KMS-11 (cell line): ENCODE results near the gene POLDIP2.
"Not testable (repeated sequence)": the region's sequence is repeated elsewhere in the genome, so short reads cannot be mapped to it uniquely, and the experiment has no call there.

Experiments used
- H2AFZ ChIP-seq: fragments of 200-600 bp; sonication (generic); 2 replicates; pipeline ENCODE4 v1.6.1; 2016; ENCODE audit warnings: antibody characterized with exemption, mixed run types, low read depth
- H3K27ac ChIP-seq: fragments of 200-600 bp; sonication (generic); 2 replicates; pipeline ENCODE4 v1.6.1; 2016; ENCODE audit warnings: mild to moderate bottlenecking, mixed run types
- H3K27me3 ChIP-seq: fragments of 200-600 bp; sonication (generic); 2 replicates; pipeline ENCODE4 v1.6.1; 2017; ENCODE audit warnings: mild to moderate bottlenecking, low read depth, mixed run types, moderate library complexity; ENCODE audit not compliant: insufficient read depth
- H3K36me3 ChIP-seq: fragments of 200-600 bp; sonication (generic); 2 replicates; pipeline ENCODE4 v1.6.1; 2017; ENCODE audit warnings: mild to moderate bottlenecking, mixed run types; ENCODE audit not compliant: insufficient read depth
- H3K4me1 ChIP-seq: fragments of 200-600 bp; sonication (generic); 2 replicates; pipeline ENCODE4 v1.6.1; 2016; ENCODE audit warnings: mild to moderate bottlenecking, low read depth, mixed run types; ENCODE audit not compliant: poor library complexity, severe bottlenecking
- H3K4me2 ChIP-seq: fragments of 200-600 bp; sonication (generic); 2 replicates; pipeline ENCODE4 v1.7.0; 2016; ENCODE audit warnings: mild to moderate bottlenecking, mixed run types
- H3K4me3 ChIP-seq: fragments of 200-600 bp; sonication (generic); IDR thresholded peaks from 2 replicates; pipeline ENCODE4 v1.6.1; 2017; ENCODE audit warnings: low read depth, low read length, mixed read lengths; ENCODE audit not compliant: insufficient read depth
- H3K79me2 ChIP-seq: fragments of 200-600 bp; sonication (generic); 2 replicates; pipeline ENCODE4 v1.6.1; 2016; ENCODE audit warnings: low read depth, mixed run types; ENCODE audit not compliant: insufficient read depth
- H3K9ac ChIP-seq: fragments of 200-600 bp; sonication (generic); 2 replicates; pipeline ENCODE4 v1.6.1; 2016; ENCODE audit warnings: mild to moderate bottlenecking, mixed run types
- H4K20me1 ChIP-seq: fragments of 200-600 bp; sonication (generic); 2 replicates; pipeline ENCODE4 v1.6.1; 2016; ENCODE audit warnings: mild to moderate bottlenecking, mixed run types; ENCODE audit not compliant: insufficient read depth
- TF ChIP-seq, protein P1 (sequence below): fragments of 200-600 bp; sonication (generic); conservative IDR thresholded peaks from 2 replicates; pipeline ENCODE4 v1.6.1; 2017; ENCODE audit warnings: low read depth, mild to moderate bottlenecking, antibody characterized with exemption, low read length, moderate library complexity, mixed read lengths

POLDIP2 gene

GRCh38 chr17:28342313-28342712 is 15.0 kb downstream of the POLDIP2 start:
- Histone ChIP-seq H3K9ac (no peak overlapping the region), H2AFZ (no peak overlapping the region), H3K27me3 (no peaks in the 10 kb centered on the region), H3K4me3 (no peak overlapping the region), H3K4me2 (no peak overlapping the region), H3K4me1 (no peaks in the 10 kb centered on the region), H3K79me2 (no peaks in the 10 kb centered on the region), H3K36me3 (no peaks in the 10 kb centered on the region; the same call in 1 of the 2 replicates), H3K27ac (no peak overlapping the region), H4K20me1 (no peaks in the 10 kb centered on the region)
- TF ChIP-seq, protein P1, sequence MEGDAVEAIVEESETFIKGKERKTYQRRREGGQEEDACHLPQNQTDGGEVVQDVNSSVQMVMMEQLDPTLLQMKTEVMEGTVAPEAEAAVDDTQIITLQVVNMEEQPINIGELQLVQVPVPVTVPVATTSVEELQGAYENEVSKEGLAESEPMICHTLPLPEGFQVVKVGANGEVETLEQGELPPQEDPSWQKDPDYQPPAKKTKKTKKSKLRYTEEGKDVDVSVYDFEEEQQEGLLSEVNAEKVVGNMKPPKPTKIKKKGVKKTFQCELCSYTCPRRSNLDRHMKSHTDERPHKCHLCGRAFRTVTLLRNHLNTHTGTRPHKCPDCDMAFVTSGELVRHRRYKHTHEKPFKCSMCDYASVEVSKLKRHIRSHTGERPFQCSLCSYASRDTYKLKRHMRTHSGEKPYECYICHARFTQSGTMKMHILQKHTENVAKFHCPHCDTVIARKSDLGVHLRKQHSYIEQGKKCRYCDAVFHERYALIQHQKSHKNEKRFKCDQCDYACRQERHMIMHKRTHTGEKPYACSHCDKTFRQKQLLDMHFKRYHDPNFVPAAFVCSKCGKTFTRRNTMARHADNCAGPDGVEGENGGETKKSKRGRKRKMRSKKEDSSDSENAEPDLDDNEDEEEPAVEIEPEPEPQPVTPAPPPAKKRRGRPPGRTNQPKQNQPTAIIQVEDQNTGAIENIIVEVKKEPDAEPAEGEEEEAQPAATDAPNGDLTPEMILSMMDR: no peak

DNA sequence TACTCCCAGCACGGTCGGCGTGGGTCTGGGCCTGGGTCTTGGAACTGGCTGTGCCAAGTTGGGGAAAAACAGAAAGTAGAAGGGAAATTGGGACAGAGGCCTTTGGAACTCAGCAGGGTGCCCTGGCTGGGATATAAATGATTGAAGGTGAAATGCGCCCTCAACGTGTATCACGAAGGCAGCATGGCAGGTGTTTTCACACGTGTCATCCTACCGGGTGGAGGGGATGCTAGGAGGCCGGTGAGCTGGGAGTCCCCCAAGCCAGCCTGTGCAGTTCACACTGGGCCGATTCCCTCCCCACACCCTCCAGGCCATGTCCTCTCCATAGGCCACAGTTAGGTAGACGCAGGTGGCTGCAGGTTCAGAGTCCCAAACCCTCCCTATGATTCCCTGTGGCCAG is 15.8 kb downstream of the POLDIP2 start:
- H3K79me2 ChIP-seq: no peaks in the 10 kb centered on the region
- no peak overlapping the region for H3K4me3 ChIP-seq
- no peaks in the 10 kb centered on the region for H4K20me1 ChIP-seq
- no peak overlapping the region for H3K27ac ChIP-seq
- peaks cover 5% of the 10 kb centered on the region for H3K4me1 ChIP-seq
- H3K4me2 ChIP-seq: no peak overlapping the region
- H3K36me3 ChIP-seq: no peaks in the 10 kb centered on the region
- TF ChIP-seq, protein P1: no peak
- no peaks in the 10 kb centered on the region for H3K27me3 ChIP-seq
- no peak overlapping the region for H2AFZ ChIP-seq
- no peak overlapping the region for H3K9ac ChIP-seq

- H3K79me2 ChIP-seq: no peaks in the 10 kb centered on the region; the same call in 1 of the 2 replicates
- no peaks in the 10 kb centered on the region for H4K20me1 ChIP-seq
- no peak overlapping the region for H3K4me2 ChIP-seq
- no peak overlapping the region for H2AFZ ChIP-seq
- TF ChIP-seq, protein P1: no peak
- H3K9ac ChIP-seq: no peak overlapping the region
- peaks cover 8% of the 10 kb centered on the region for H3K4me1 ChIP-seq
- no peaks in the 10 kb centered on the region for H3K27me3 ChIP-seq
- H3K36me3 ChIP-seq: no peaks in the 10 kb centered on the region
- no peak overlapping the region for H3K27ac ChIP-seq
- H3K4me3 ChIP-seq: no peak overlapping the region
These were observed 17.0 kb downstream of the POLDIP2 start for GRCh38 chr17:28340374-28340773.

DNA sequence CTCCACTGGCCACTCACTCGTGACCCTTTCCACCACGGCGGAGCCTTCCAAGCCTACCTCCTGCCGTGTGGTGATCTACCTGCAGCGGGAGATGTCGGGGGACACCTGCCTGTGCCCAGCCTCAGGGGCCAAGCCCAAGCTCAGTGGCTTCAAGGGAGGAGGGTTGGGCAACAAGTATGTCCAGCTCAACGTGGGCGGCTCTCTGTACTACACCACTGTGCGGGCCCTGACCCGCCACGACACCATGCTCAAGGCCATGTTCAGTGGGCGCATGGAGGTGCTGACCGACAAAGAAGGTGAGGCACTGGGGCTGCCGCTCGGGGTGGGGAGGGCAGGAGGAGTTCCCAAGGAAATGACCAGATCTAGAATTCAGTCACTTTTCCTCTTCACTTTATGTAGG is 17.9 kb downstream of the POLDIP2 start:
- no peaks in the 10 kb centered on the region; the same call in 1 of the 2 replicates for H3K79me2 ChIP-seq
- no peak overlapping the region for H3K4me3 ChIP-seq
- no peak overlapping the region for H3K27ac ChIP-seq
- H3K4me2 ChIP-seq: no peak overlapping the region
- H4K20me1 ChIP-seq: no peaks in the 10 kb centered on the region
- TF ChIP-seq, protein P1: no peak
- no peaks in the 10 kb centered on the region for H3K36me3 ChIP-seq
- H3K4me1 ChIP-seq: peaks cover 10% of the 10 kb centered on the region
- H2AFZ ChIP-seq: no peak overlapping the region
- H3K9ac ChIP-seq: no peak overlapping the region
- no peaks in the 10 kb centered on the region for H3K27me3 ChIP-seq

GRCh38 chr17:28338769-28339212 is 18.5 kb downstream of the POLDIP2 start:
- not testable (repeated sequence) for H3K9ac ChIP-seq

More at GRCh38 chr17:28338769-28339212, 18.5 kb downstream of the POLDIP2 start:
- not testable (repeated sequence) for H3K4me2 ChIP-seq, H2AFZ ChIP-seq, H3K27me3 ChIP-seq, H3K36me3 ChIP-seq, H3K4me3 ChIP-seq, H4K20me1 ChIP-seq, H3K27ac ChIP-seq, H3K79me2 ChIP-seq
- peaks cover 15% of the 10 kb centered on the region for H3K4me1 ChIP-seq
